Tongue (tissue), 2 donors: ENCODE measurements around the gene DSC1. TPM values are rescaled to one million over a fixed set of nuclear protein-coding genes. Genes with fewer than 3 reads are reported as not detected.

Experiments used
- DNase-seq: peaks from one replicate; pipeline ENCODE4 v3.0.0-alpha.2; 2015
- total RNA-seq: library from RNA; depleted of rRNA; stranded (reverse); fragments of >200 nt; gene quantifications from one replicate; pipeline ENCODE4 v1.2.3, GENCODE V29; 2014

The DSC1 gene
- total RNA-seq, 1 donor from 2014 or later, result 1.1 TPM

DNA sequence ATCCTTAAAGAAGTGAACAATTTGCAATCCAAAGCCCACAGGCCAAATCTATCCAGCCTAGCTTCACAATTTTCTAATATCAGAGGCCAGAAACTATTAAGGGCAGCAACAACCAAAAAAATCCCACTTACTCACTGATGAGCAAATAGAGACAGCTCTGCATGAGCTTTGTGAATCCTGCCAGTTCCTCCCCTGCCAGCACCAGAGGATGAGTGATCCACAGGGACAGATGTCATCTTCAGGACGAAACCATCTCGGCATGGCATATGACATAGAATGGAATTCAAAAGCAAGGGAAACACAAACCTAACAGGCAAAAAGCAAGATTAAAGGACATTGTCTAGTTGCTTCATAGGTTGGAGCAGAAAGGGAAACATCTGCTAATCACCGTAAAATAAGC is 58.2 kb downstream of the DSC1 start:
- DNase-seq, result no peak

DNA sequence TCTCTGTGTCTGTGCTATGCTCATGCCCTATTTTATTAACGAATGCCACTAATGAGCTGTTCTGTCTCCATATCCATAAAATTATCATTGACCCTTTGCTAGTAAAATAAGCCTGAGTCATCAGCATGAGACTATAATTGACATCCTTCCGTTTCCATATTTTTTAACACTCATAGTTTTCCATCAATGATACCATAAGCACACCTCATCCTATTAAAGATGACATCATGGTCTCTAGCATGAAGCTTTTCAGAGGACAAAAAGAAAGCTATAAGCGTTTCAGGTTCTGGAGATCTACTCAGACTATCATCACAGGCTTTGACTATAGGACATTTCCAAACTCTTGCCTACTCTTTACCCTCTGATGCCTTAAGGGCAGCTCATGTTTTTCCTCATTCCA is 59.2 kb downstream of the DSC1 start:
- DNase-seq, result no peak

DNA sequence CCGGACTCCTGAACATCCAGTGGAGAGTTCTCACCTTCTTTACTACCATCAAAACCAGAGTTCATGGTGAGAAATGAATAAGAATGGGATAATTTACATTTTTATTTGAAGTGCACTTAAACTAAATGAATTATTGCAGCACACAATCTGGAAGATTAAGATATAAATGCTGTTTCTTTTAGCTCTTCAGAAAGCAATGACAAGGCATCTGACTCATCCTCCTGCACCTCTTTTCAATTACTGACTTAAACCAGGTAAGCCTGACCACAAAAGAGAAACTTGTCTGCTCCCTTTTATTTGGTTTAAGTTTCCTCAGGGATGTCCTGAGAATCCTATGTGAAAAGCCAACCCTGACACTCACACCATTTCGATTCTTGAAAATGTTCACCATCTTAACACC is 59.7 kb downstream of the DSC1 start:
- peak; percentile 1 for DNase-seq

DNA sequence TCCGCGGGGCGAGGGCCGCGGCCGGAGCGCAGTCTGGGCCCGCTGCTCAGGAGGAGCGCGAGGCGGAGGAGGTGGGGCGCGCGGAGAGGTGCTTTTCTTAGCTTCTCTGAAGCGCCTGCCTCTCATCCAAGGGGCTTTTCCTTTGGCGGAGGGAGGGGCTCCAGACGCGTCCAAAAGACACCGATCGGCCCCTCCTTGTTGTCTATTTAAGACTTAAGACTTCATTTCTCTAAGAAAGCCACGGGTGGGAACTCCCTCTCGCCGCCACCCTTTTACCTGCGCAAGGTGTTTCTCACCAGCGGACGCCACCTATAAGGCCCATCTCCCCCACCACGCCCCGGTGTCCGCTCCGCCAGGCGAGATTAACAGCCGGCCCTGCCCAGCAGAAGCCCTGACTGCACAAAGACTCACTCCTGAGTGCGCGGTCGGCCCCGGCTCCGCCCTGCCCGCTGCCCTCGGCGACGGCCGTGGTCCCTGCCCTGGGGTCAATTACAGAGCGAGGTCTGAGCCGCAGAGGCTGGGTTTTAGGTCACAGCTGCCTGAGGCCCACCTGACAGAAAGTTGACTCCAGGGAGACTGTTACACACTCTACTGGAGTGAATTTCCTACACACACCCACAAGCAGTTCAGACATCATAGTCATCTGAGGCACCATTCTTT is 60.5 kb downstream of the DSC1 start, which contains the start of gene DSC2:
TSS of gene DSC2 (minus strand) at position 397 of the 660 bp plus-strand sequence. CDS start 450 bp downstream, outside the sequence.
- DNase-seq, result peak; percentile 45

DNA sequence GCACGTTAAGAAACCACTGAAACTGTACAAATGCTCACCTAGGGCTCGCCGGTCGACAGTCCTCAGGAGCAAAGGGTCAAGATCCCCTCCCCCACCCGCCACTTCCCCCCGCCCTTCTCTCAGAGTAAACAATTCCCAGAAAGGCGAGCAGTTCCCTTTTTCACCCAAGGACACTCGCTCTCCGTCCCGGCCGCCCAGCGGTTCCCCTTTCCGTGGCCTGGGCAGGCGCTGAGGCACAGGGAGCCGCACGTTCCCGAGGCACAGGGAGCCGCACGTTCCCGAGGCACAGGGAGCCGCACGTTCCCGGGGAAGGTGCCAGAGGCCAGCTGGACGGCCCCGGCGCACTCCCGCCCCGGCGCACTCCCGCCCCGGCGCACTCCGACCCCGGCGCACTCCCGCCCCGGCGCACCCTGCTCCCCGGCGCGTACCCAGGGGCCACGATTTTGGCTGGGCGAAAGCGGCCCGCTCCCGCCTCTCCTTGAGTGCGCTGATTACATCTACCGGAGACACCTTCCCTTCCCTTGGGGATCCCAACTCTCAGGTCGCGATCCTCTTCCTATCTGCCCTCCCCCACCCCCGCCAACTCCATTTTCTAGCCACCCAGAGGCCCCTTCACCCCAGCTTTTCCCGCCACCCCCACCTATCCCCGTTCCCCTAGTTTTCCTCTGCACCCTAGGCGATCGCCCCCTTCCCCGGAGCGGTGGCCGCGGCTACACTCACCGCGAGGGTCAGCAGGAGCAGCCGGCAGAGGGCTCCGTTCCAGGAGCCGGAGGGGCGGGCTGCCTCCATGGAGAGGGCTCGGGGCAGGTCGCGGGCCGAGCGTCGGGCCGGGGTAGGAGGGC is 61.3 kb downstream of the DSC1 start:
- peak; percentile 64 for DNase-seq

DNA sequence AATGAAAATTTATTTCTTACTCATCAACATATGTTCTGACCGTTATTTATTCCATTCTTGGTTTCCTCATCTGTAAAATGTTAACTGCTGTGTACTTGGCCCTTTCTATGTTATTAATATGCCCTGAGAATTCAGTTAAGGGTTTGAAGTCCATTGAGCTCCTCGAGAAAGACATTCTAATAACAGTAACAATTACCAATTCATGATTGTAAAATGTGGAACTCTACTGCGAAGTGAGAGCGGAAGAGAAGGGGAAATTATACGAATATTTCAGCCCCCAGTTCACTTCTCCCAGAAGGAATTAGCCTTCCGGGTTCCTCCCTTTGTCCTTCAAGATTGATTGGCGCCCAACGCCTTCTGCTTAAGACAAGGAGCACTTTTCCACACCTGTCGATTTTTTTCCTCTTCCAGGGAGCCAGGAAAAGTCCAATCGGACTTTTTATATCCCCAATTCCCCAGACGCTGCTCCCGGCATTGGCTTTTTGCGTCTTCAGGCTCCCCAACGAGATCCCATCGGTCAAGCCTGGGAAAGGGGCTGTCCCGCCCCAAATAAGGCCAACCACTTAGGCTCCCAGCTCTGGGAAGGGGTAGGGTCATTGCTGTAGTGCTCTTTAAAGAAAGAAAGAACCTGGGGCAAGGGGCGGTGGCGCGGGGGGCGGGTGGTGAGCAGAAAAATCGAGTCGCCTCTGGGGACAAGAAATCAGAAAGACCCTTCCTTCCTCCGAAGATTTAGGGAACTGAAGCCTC is 62.0 kb downstream of the DSC1 start:
- DNase-seq, result peak; percentile 20

DNA sequence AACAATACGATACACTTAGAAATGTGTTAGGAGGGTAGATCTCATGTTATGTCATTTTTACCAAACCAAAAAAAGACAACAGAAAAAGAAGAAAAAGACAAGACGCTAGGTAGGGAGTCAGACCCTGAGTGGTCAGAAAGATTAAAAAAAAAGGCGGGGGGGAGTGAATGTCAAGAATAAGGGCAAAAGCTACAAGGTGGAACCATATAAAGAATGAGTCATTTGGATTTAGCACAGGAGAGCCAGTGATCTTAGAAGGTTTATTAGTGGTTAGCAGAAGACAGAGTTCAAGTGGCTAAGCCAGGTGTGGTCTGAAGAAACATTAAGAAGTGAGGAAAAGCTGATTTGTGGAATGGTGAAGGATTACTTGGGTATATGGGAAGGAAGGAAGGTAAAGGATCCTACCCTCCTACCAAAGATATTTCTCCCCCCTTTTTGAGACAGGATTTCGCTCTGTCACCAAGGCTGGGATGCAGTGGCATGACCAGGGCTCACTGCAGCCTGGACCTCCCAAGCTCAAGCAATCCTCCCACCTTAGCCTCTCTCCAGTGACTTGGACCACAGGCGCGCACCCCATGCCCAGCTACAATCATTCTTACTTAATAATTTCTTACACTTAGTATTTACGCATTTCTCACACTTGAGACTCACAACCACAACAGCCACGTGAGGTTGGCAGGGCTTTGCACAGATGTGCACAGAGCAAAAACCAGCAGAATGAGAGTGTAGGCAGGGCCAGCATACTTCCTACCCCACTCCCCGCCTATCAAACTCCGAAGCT is 63.0 kb downstream of the DSC1 start:
- no peak for DNase-seq

DNA sequence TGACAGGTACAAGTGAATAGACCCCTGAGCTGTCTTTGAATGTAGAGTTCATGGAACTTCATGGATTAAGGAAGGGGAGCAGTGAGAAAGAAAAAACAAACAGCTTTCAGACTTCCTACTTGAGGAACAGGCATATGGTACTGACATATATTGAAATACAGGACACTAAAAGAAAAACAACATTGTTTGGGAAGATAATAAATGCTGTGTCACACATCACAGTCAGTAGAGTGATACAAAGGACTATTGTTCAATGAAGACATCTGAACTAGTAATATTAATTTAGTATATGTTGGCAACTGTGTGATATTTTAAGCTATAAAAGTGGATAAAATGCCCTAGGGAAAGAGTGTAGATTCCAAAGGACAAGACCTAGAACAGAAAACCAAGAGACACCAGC is 63.8 kb downstream of the DSC1 start:
- DNase-seq, result no peak

DNA sequence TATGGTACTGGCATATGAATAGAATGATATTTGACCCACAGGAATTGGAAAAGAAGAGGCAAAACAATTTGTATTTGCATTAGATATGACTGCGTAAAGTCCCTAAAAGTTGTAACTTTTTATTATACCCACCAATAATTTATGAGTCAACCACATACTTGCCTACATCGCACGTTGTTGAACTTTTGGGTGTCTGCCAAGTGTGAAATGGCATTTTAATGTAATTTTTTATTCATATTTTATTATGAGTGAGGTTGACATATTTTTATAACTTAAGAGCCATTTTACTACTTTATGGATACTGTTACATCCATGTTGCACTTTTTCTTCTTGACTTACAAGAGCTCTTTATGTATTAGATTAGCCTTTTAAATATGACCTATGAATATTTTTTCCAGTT is 65.0 kb downstream of the DSC1 start:
- no peak for DNase-seq

DNA sequence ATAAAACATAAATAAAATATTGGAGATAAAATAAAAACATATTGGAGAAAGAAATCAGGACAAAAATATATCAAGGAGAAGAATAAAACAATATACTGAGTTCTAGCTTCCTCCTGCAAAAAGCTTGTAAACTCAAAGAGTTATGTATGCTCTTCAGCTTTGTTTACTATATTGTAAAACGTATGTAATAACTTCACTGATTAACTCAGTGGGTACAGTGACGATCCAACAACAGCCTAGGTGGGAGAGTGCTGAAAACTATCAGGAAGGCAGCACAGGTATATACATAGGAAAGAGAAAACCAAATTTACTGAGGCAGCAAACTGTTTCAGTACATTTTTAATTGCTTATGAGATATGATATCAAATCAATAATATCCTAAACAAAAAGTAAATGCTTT is 68.8 kb downstream of the DSC1 start:
- DNase-seq, result no peak

DNA sequence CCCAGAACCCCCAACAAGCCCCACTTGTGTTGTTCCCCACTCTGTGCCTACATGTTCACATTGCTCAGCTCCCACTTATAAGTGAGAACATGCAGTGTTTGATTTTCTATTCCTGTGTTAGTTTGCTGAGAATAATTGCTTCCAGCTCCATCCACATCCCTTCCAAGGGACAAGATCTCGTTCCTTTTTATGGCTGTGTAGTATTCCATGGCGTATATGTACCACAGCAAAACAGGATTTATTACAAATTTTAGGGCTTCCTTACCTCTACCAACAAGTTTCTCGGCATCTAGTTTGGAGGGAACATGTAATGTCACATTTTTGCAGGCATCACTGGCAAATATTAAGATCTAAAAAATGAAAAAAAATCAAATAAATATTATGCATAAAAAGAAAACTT is 69.4 kb downstream of the DSC1 start:
- DNase-seq, result no peak

DNA sequence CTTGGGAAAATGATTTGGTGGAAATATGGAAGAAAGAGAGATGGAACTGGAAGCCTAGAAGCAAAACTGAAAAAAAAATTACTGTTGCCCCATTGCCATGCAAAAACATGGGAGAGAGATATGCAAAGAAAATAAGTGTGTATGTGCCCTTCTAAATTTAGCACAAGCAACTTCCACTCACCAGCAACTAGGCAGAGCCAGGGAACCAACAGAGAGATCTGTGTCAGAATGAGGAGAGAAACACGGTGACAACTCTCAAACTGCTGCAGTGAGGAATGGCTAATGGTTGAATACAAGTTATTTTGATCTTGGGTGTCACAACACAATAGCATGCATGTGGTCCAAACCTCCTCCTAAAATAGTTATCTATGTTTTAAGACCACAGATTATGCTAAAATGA is 71.3 kb downstream of the DSC1 start:
- DNase-seq, result no peak

DNA sequence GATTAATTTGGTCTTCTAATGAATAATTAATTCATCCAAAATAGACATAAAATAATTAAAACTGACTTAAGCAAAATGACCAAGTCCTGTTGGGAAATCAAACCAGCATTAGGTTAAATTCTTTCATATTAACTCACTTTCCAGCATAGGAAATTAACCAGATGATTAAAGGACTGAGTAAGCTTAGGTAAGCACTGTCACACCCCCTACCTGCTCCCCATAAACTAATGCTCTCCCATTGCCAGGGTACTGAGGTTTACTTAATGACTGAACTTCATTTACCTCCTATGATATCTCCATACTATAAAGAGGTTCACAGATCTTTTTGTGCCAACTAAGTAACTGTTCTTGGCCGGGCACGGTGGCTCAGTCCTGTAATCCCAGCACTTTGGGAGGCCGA is 74.1 kb downstream of the DSC1 start:
- DNase-seq, result no peak

DNA sequence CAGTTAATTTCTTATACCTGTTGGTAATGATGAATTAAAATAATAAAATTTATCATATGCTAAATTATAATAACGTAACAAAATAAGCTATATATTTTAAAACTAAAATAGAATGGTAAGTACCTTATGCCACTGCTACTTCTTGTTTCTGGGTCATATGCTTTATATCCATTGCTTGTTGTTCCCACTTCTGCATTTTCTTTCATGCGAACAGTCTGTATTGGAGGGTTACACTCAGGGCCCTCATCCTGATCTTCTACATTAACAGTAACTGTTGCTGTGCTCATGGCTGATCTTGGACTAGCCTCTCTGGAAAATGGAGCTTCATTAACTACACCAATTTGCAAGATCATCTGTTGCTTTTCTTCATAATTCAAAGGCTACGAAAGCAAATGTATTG is 82.7 kb downstream of the DSC1 start:
- no peak for DNase-seq

Other genes with a start within 250 kb of the DSC1 start
- 67.4 TPM for gene DSC3, start 120.1 kb downstream of the DSC1 start, total RNA-seq
- 54.9 TPM for gene DSC2, start 60.4 kb downstream of the DSC1 start, total RNA-seq
- 17.2 TPM for gene DSG1, start 155.3 kb upstream of the DSC1 start, total RNA-seq
- not detected for gene DSG4, start 213.9 kb upstream of the DSC1 start, total RNA-seq